ENCODE measurements around the gene BCDIN3D.

The BCDIN3D gene

GRCh38 chr12:49870501-49871262 is 27.8 kb upstream of the BCDIN3D start:
- no peak for TF ChIP-seq TARDBP (IDR thresholded peaks at IDR 0.05)
- ChIA-PET POLR2A (no interaction called here), CTCF (interaction anchor here (2.2 kb wide), 1 partner anchor 75 kb away, joined by 6 read pairs; no protein-coding TSS in a partner anchor)
- no peak for DNase-seq (ENCODE audit: extremely low spot score)

- POLR2A ChIA-PET: interaction anchor here (0.7 to 1.5 kb wide), 4 partner anchors 27 to 186 kb away, joined by 3 to 6 read pairs (median 4); partner anchors contain the start of gene BCDIN3D
- TF ChIP-seq FOXK2 (IDR thresholded peaks at IDR 0.05) (no peak), LEF1 (IDR thresholded peaks at IDR 0.05; ENCODE audit: borderline replicate concordance) (no peak), SP1 (IDR thresholded peaks at IDR 0.05) (no peak), ELF4 (IDR thresholded peaks at IDR 0.05) (no peak), BHLHE40 (IDR thresholded peaks at IDR 0.05; ENCODE audit: borderline replicate concordance) (no peak), TARDBP (IDR thresholded peaks at IDR 0.05) (no peak), FOXA1 (IDR thresholded peaks at IDR 0.05) (no peak)
- CTCF ChIA-PET: interaction anchor here (0.7 to 2.2 kb wide), 7 partner anchors 34 to 215 kb away, joined by 3 to 7 read pairs (median 3); partner anchors contain the start of gene SMARCD1
- DNase-seq (ENCODE audit: extremely low spot score): no peak
These were observed 27.1 kb upstream of the BCDIN3D start for GRCh38 chr12:49869816-49870500.

DNA sequence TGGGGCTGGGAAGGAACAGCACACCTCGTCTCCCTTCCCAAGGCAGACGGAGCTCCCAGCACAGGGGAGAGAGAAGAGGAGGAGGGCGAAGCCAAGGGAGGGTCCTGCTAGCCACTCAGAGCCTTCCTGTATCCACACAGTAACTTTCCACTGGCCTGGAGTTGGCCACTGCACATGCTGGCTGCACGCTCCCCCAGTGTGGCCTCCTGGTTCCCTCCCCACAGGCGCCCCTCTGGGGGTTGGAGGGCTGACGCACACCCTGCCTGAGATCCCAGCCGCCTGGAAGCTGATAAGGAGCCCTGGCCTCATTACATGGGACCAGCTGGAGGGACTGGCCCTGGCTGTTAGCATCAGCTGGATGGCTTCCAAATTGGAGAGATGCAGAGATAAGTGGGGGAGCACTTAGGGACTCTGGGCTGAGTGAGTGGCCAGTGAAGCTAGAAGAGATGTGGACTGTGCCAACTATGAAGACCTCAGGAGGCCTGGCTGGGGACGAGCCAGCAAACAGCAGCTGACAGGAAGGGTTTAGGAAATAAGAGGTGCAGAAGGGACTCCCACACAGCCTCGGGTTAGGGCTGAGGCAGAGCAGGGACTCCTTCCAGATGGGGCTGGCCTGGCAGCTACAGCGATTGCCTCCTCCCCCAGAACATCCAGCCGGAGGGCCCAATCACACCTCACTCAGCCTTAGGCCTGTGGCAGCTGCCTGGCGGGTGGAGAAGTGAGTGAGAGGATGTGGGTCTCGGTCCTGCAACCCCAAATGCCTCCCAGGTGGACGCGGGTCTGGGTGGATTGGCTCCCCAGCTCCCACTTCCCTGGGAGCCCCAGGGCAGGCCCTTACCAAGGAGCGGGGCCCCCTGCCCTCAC is 26.3 kb upstream of the BCDIN3D start:
- ChIA-PET CTCF (interaction anchor here (0.7 to 3.5 kb wide), 8 partner anchors 33 to 216 kb away, joined by 3 to 25 read pairs (median 3); partner anchors contain the start of gene SMARCD1), POLR2A (interaction anchor here (0.7 to 1.5 kb wide), 7 partner anchors 26 to 186 kb away, joined by 3 to 8 read pairs (median 4); partner anchors contain the start of gene BCDIN3D)
- TF ChIP-seq SUZ12 (IDR thresholded peaks at IDR 0.05) (no peak), SP1 (IDR thresholded peaks at IDR 0.05) (no peak), FOXK2 (IDR thresholded peaks at IDR 0.05) (no peak), LEF1 (IDR thresholded peaks at IDR 0.05; ENCODE audit: borderline replicate concordance) (no peak)

GRCh38 chr12:49868449-49868848 is 25.5 kb upstream of the BCDIN3D start:
- TF ChIP-seq SUZ12 (IDR thresholded peaks at IDR 0.05) (no peak), ARNT (IDR thresholded peaks at IDR 0.05) (no peak), HDGF (IDR thresholded peaks at IDR 0.05; ENCODE audit: borderline replicate concordance) (no peak), L3MBTL2 (conservative IDR thresholded peaks at IDR 0.05) (no peak), BHLHE40 (IDR thresholded peaks at IDR 0.05; ENCODE audit: borderline replicate concordance) (no peak), NFRKB (IDR thresholded peaks at IDR 0.05) (no peak), CTBP1 (IDR thresholded peaks at IDR 0.05; ENCODE audit: borderline replicate concordance) (no peak), TARDBP (IDR thresholded peaks at IDR 0.05) (no peak), FOXA1 (IDR thresholded peaks at IDR 0.05) (no peak), SP1 (IDR thresholded peaks at IDR 0.05) (no peak), FOXM1 (IDR thresholded peaks at IDR 0.05; ENCODE audit: borderline replicate concordance) (no peak), FOXK2 (IDR thresholded peaks at IDR 0.05) (no peak), ZNF384 (IDR thresholded peaks at IDR 0.05) (no peak), ELF4 (IDR thresholded peaks at IDR 0.05) (no peak), LEF1 (IDR thresholded peaks at IDR 0.05; ENCODE audit: borderline replicate concordance) (no peak)
- TF ChIP-seq, protein P1, sequence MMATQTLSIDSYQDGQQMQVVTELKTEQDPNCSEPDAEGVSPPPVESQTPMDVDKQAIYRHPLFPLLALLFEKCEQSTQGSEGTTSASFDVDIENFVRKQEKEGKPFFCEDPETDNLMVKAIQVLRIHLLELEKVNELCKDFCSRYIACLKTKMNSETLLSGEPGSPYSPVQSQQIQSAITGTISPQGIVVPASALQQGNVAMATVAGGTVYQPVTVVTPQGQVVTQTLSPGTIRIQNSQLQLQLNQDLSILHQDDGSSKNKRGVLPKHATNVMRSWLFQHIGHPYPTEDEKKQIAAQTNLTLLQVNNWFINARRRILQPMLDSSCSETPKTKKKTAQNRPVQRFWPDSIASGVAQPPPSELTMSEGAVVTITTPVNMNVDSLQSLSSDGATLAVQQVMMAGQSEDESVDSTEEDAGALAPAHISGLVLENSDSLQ (IDR thresholded peaks at IDR 0.05): no peak
- POLR2A ChIA-PET: interaction anchor here (0.7 to 2.3 kb wide), 7 partner anchors 25 to 127 kb away, joined by 3 to 11 read pairs (median 4); partner anchors contain the start of gene BCDIN3D
- no peak for DNase-seq (ENCODE audit: extremely low spot score)
- CTCF ChIA-PET: interaction anchor here (1.0 to 3.5 kb wide), 5 partner anchors 14 to 202 kb away, joined by 3 to 25 read pairs (median 5); no protein-coding TSS in a partner anchor

More for the DNA sequence above, 26.3 kb upstream of the BCDIN3D start:
- peak; percentile 55 for DNase-seq (ENCODE audit: extremely low spot score)

DNA sequence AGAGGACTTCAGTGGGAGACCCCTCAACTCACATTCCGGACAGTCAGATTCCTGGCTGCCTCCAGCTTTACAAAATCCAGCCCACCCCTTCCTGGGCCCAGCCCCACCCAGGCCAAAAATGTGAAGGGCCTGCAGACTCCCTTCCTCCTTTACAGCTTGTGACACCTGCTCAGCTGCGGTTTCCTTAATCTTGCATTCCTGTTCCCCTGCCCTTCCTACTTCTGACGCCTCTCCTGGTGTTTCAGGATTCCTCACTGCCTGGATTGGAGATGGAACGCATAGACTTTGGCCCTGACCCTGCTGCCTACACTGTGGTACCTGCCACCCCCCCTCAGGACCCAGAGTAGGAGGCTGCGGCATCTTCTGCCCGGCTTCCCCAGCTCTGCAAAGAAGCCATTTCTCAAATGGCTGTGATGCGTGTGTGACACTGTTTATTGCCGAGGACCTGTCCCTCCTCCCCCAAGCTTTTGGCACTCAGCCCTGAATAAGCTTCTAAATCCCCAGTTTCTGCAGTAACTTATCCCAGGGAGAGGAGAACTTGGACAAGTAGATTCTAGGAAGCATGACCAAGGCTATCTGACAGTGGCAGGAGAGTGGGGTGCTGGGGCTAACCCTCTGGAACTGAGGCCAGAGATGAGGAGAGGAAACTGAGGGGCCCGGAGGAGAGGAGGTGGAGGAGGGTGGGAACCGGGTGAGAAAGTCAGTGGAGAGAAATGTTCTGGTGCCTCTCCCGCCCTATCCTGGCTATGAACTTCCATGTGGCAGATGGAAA is 24.9 kb upstream of the BCDIN3D start:
- no peak for DNase-seq (ENCODE audit: extremely low spot score)
- POLR2A ChIA-PET: interaction anchor here (0.7 to 2.3 kb wide), 5 partner anchors 14 to 126 kb away, joined by 3 to 11 read pairs (median 4); partner anchors contain the start of genes BCDIN3D and TMBIM6
- no peak for TF ChIP-seq NFRKB (IDR thresholded peaks at IDR 0.05)
- TF ChIP-seq ARNT (IDR thresholded peaks at IDR 0.05): no peak
- no peak for TF ChIP-seq FOXK2 (IDR thresholded peaks at IDR 0.05)
- TF ChIP-seq SUZ12 (IDR thresholded peaks at IDR 0.05): no peak
- TF ChIP-seq SP1 (IDR thresholded peaks at IDR 0.05): no peak
- no peak for TF ChIP-seq ELF4 (IDR thresholded peaks at IDR 0.05)
- TF ChIP-seq, protein P1 (IDR thresholded peaks at IDR 0.05): no peak
- no peak for TF ChIP-seq L3MBTL2 (conservative IDR thresholded peaks at IDR 0.05)
- no peak for TF ChIP-seq LEF1 (IDR thresholded peaks at IDR 0.05; ENCODE audit: borderline replicate concordance)
- TF ChIP-seq ZNF384 (IDR thresholded peaks at IDR 0.05): no peak
- TF ChIP-seq TARDBP (IDR thresholded peaks at IDR 0.05): no peak
- TF ChIP-seq FOXA1 (IDR thresholded peaks at IDR 0.05): no peak
- no peak for TF ChIP-seq FOXM1 (IDR thresholded peaks at IDR 0.05; ENCODE audit: borderline replicate concordance)
- CTCF ChIA-PET: interaction anchor here (0.7 to 3.5 kb wide), 7 partner anchors 13 to 203 kb away, joined by 3 to 25 read pairs (median 4); no protein-coding TSS in a partner anchor

Data from HEK293T (cell line).